IMR-90 (cell line): ENCODE data around the gene HMGCLL1. TPM values are rescaled to one million over a fixed set of nuclear protein-coding genes. Genes with fewer than 3 reads are reported as not detected.

ENCODE experiments used
- ATAC-seq: fragments of 200-7000 bp; cut with Tn5 transposase; 2 replicates; pipeline ENCODE4 v1.9.1; 2020; ENCODE audit warnings: low read depth, mild to moderate bottlenecking, moderate library complexity
- BruUV-seq: library from RNA; stranded (reverse); fragments of 400-500 nt; replicated peaks from 2 replicates; lab custom pipeline; 2021; lab: Mats Ljungman, UMichigan
- CTCF ChIA-PET: fragments of 300-600 bp; formaldehyde crosslinking; extraction: SDS; loops from one replicate; lab custom pipeline; 2021; ENCODE audit warnings: antibody characterized with exemption; lab: Yijun Ruan, JAX
- POLR2A ChIA-PET: fragments of 300-600 bp; sonication (Branson Sonifier 250); formaldehyde crosslinking; loops from one replicate; lab custom pipeline; 2022; ENCODE audit warnings: antibody characterized with exemption; ENCODE audit not compliant: unreplicated experiment; lab: Charles Lee
- DNase-seq: peaks from one replicate; pipeline ENCODE4 v3.0.0; 2013
- H2AFZ ChIP-seq: replicated peaks from 2 replicates; pipeline ENCODE3; 2013; ENCODE audit warnings: low read length, mild to moderate bottlenecking; ENCODE audit not compliant: poor library complexity
- H2AK5ac ChIP-seq: 2 replicates; pipeline ENCODE4 v1.6.1; 2013; ENCODE audit warnings: low read depth, low read length, inconsistent platforms
- H2AK9ac ChIP-seq: replicated peaks from 2 replicates; pipeline ENCODE3; 2013; ENCODE audit warnings: mild to moderate bottlenecking, low read depth, low read length, moderate library complexity; ENCODE audit not compliant: poor library complexity
- H2BK120ac ChIP-seq: 2 replicates; pipeline ENCODE4 v1.6.1; 2013; ENCODE audit warnings: low read depth, low read length, inconsistent platforms
- H2BK15ac ChIP-seq: 3 replicates; pipeline ENCODE4 v1.6.1; 2013; ENCODE audit warnings: low read depth, low read length, inconsistent platforms
- H2BK20ac ChIP-seq: 2 replicates; pipeline ENCODE4 v1.6.1; 2013; ENCODE audit warnings: low read depth, mild to moderate bottlenecking, inconsistent platforms, low read length, moderate library complexity
- H2BK5ac ChIP-seq: 2 replicates; pipeline ENCODE4 v1.6.1; 2013; ENCODE audit warnings: mild to moderate bottlenecking, low read depth, low read length, inconsistent platforms; ENCODE audit not compliant: poor library complexity, severe bottlenecking
- H3K14ac ChIP-seq: replicated peaks from 2 replicates; pipeline ENCODE4 v1.6.1; 2013; ENCODE audit warnings: low read depth, low read length, inconsistent platforms
- H3K18ac ChIP-seq: 2 replicates; pipeline ENCODE4 v1.6.1; 2013; ENCODE audit warnings: low read depth, low read length, control low read depth
- H3K23ac ChIP-seq: 2 replicates; pipeline ENCODE4 v1.6.1; 2013; ENCODE audit warnings: low read depth, low read length, inconsistent platforms
- H3K27ac ChIP-seq: 2 replicates; pipeline ENCODE4 v1.5.1; 2013; ENCODE audit warnings: mild to moderate bottlenecking, control low read depth, low read length; ENCODE audit not compliant: insufficient read depth
- H3K27me3 ChIP-seq: 2 replicates; pipeline ENCODE4 v1.6.1; 2013; ENCODE audit warnings: low read length; ENCODE audit not compliant: control insufficient read depth, insufficient read depth
- H3K36me3 ChIP-seq: 2 replicates; pipeline ENCODE4 v1.6.1; 2013; ENCODE audit warnings: low read length, mixed read lengths; ENCODE audit not compliant: control insufficient read depth, insufficient read depth
- H3K4ac ChIP-seq: 2 replicates; pipeline ENCODE4 v1.6.1; 2013; ENCODE audit warnings: low read depth, low read length, inconsistent platforms
- H3K4me1 ChIP-seq: 2 replicates; pipeline ENCODE4 v1.6.1; 2013; ENCODE audit warnings: low read length, mixed read lengths; ENCODE audit not compliant: control insufficient read depth, insufficient read depth
- H3K4me2 ChIP-seq: 2 replicates; pipeline ENCODE4 v1.6.1; 2013; ENCODE audit warnings: low read depth, mild to moderate bottlenecking, control low read depth, low read length, moderate library complexity
- H3K4me3 ChIP-seq: 2 replicates; pipeline ENCODE4 v1.5.1; 2013; ENCODE audit warnings: low read depth, mild to moderate bottlenecking, control low read depth, low read length, moderate library complexity; ENCODE audit not compliant: insufficient read depth
- H3K56ac ChIP-seq: 2 replicates; pipeline ENCODE4 v1.6.1; 2013; ENCODE audit warnings: low read length, inconsistent platforms; ENCODE audit not compliant: insufficient read depth; ENCODE audit errors: extremely low read depth
- H3K79me1 ChIP-seq, 2 experiments: 2 replicates each; pipeline ENCODE4 v1.6.1; 2013; ENCODE audit warnings: low read length in 2 of 2, inconsistent platforms in 1 of 2, low read depth in 1 of 2
- H3K9ac ChIP-seq: 2 replicates; pipeline ENCODE4 v1.6.1; 2013; ENCODE audit warnings: low read depth, low read length, control low read depth
- H3K9me1 ChIP-seq: 2 replicates; pipeline ENCODE4 v1.6.1; 2013; ENCODE audit warnings: low read length, inconsistent platforms; ENCODE audit not compliant: insufficient read depth
- H3K9me3 ChIP-seq: 2 replicates; pipeline ENCODE4 v1.6.1; 2013; ENCODE audit warnings: low read length; ENCODE audit not compliant: control insufficient read depth, insufficient read depth
- H4K20me1 ChIP-seq: 2 replicates; pipeline ENCODE4 v1.6.1; 2013; ENCODE audit warnings: low read length, inconsistent platforms; ENCODE audit not compliant: insufficient read depth
- H4K5ac ChIP-seq: 2 replicates; pipeline ENCODE4 v1.6.1; 2013; ENCODE audit warnings: mild to moderate bottlenecking, low read depth, low read length, control low read depth
- H4K8ac ChIP-seq, 2 experiments: 2 replicates each; pipeline ENCODE4 v1.6.1; 2013; ENCODE audit warnings: low read depth in 2 of 2, low read length in 2 of 2, control low read depth in 1 of 2, inconsistent platforms in 1 of 2
- H4K91ac ChIP-seq: 2 replicates; pipeline ENCODE4 v1.6.1; 2013; ENCODE audit warnings: low read depth, low read length, inconsistent platforms; ENCODE audit not compliant: insufficient read depth
- CEBPB ChIP-seq: IDR thresholded peaks from 2 replicates; pipeline ENCODE4 v1.6.1; 2012; ENCODE audit warnings: low read depth, low read length, improper control_type of control experiment
- MAFK ChIP-seq: IDR thresholded peaks from 2 replicates; pipeline ENCODE4 v1.6.1; 2012; ENCODE audit warnings: low read depth, low read length, improper control_type of control experiment
- WGBS, 2 experiments: methylation state at CpG; one replicate each; pipeline versions ENCODE4 v1.1.5 to v1.1.7; 2013; ENCODE audit warnings: missing lambda C conversion rate in 2 of 2; ENCODE audit not compliant: insufficient read length in 1 of 2; ENCODE audit errors: extremely low coverage in 2 of 2; 5-methylcytosine and 5-hydroxymethylcytosine counted together
- dilution Hi-C: fragments of 300-500 bp; cut with HindIII; formaldehyde crosslinking; loops from one replicate; pipeline ENCODE4 v1.14.3; 2018; ENCODE audit warnings: low sequenced_read_pairs; ENCODE audit not compliant: unreplicated experiment
- in situ Hi-C: fragments of 300-500 bp; cut with MboI; formaldehyde crosslinking; loops from 3 replicates; pipeline ENCODE4 v1.14.3; 2019; ENCODE audit warnings: low sequenced_read_pairs, inconsistent platforms, mixed read lengths
- intact Hi-C: fragments of 100-400 bp; cut with micrococcal nuclease; formaldehyde crosslinking; loops from 2 replicates; pipeline ENCODE4 v1.10.0; 2022
- polyA plus RNA-seq, 3 experiments: library from polyadenylated mRNA; depleted of rRNA; stranded (reverse); fragments of >200 nt; gene quantifications; 2 replicates each; pipeline ENCODE4 v1.2.3, GENCODE V29; 2012; ENCODE audit warnings: low replicate concordance in 1 of 3
- total RNA-seq: library from RNA; depleted of rRNA; stranded (reverse); fragments of >200 nt; gene quantifications from 2 replicates; pipeline ENCODE4 v1.2.3, GENCODE V29; 2012

The HMGCLL1 gene
- total and polyA plus RNA-seq, 2 of the 4 experiments (the other 2 are of a cell fraction): 0.03 TPM; not detected in 1

- H3K4me3 ChIP-seq: no peak overlapping the region
Measured at GRCh38 chr6:55511122-55511800, 67.7 kb downstream of the HMGCLL1 start.

More at GRCh38 chr6:55511122-55511800, 67.7 kb downstream of the HMGCLL1 start:
- no peak overlapping the region for H3K18ac ChIP-seq
- no peak overlapping the region for H3K4ac ChIP-seq
- no peak overlapping the region for H3K4me2 ChIP-seq
- no peaks in the 10 kb centered on the region for H4K20me1 ChIP-seq
- H3K27ac ChIP-seq: no peak overlapping the region
- TF ChIP-seq CEBPB: no peak
- peak; percentile 97 for TF ChIP-seq MAFK
- DNase-seq: no peak
- POLR2A ChIA-PET: no interaction called here
- WGBS, 2 experiments: 100% methylated on average over 1 of the region's 5 CpGs; no CpG with 5 or more reads in 1 of the 2 experiments
- H3K79me1 ChIP-seq: no peaks in the 10 kb centered on the region
- no peak overlapping the region for H3K14ac ChIP-seq
- no peak overlapping the region for H4K5ac ChIP-seq
- no peak overlapping the region for H2AK5ac ChIP-seq
- no peak overlapping the region for H4K8ac ChIP-seq
- H2BK20ac ChIP-seq: no peak overlapping the region
- H3K9me3 ChIP-seq: no peaks in the 10 kb centered on the region
- BruUV-seq: no TSS peak
- in situ Hi-C loops: no loop called here
- no peak for ATAC-seq
- no peak overlapping the region for H2AK9ac ChIP-seq
- CTCF ChIA-PET: no interaction called here
- H4K91ac ChIP-seq: no peak overlapping the region
- intact Hi-C loops: no loop called here
- no peak overlapping the region for H3K23ac ChIP-seq
- dilution Hi-C loops: no loop called here
- no peak overlapping the region for H2AFZ ChIP-seq
- no peak overlapping the region for H2BK120ac ChIP-seq
- no peaks in the 10 kb centered on the region for H3K4me1 ChIP-seq
- no peak overlapping the region for H3K9ac ChIP-seq
- no peak overlapping the region for H2BK5ac ChIP-seq
- H3K56ac ChIP-seq: no peak overlapping the region
- no peak overlapping the region for H2BK15ac ChIP-seq
- H3K9me1 ChIP-seq: peaks cover 2% of the 10 kb centered on the region; the same call in 1 of the 2 replicates
- H3K27me3 ChIP-seq: no peaks in the 10 kb centered on the region
- no peaks in the 10 kb centered on the region for H3K36me3 ChIP-seq
